ENCODE data around the gene CNKSR1. TPM values are rescaled to one million over a fixed set of nuclear protein-coding genes. Genes with fewer than 3 reads are reported as not detected.

Gene CNKSR1
- total and polyA plus RNA-seq, 2 of the 13 experiments (the other 11 are each of a cell fraction or from before 2014, with no cell fraction given): 3.4 to 8.9 TPM

- H3K36me3 ChIP-seq (replicated peaks in 1 of 2; ENCODE audit: control insufficient read depth in 1 of 2, insufficient read depth in 2 of 2, low read length in 2 of 2): no peaks in the 10 kb centered on the region
- no TSS peak for BruUV-seq (replicated peaks)
- in situ Hi-C loops (cut with HindIII; ENCODE audit: extremely low pct_ligation_motif_present, low pct_unique_long_range_greater_than_20kb) (no loop called here), intact Hi-C loops (cut with micrococcal nuclease; ENCODE audit: unreplicated experiment) (no loop called here)
- DNase-seq (ENCODE audit: low spot score) (no peak), ATAC-seq (no peak), FAIRE-seq (no peak)
- no peak overlapping the region for H3K4me2 ChIP-seq (ENCODE audit: low read depth, low read length)
- no peaks in the 10 kb centered on the region for H3K9me3 ChIP-seq (ENCODE audit: low read length)
- ChIA-PET CTCF (ENCODE audit: low intra/inter-chr PET ratio, low total read pairs) (no interaction called here), POLR2A (no interaction called here)
- H3K79me2 ChIP-seq (ENCODE audit: insufficient read depth, low read length): no peaks in the 10 kb centered on the region
- no peak overlapping the region for H3K4me3 ChIP-seq (replicated peaks in 1 of 3; ENCODE audit: insufficient read depth in 1 of 3, low read depth in 2 of 3, low read length in 3 of 3)
- peaks cover 25% of the 10 kb centered on the region for H3K4me1 ChIP-seq (ENCODE audit: insufficient read depth, low read length)
- H3K9ac ChIP-seq (ENCODE audit: insufficient read depth, low read depth, low read length): no peak overlapping the region
- WGBS (ENCODE audit: low lambda C conversion rate): 36% methylated on average over 1 of the region's 2 CpGs
- no peak overlapping the region for H2AFZ ChIP-seq (ENCODE audit: low read length)
- no peak overlapping the region for H3K27ac ChIP-seq (ENCODE audit: extremely low read length, insufficient read depth, low read length)
- TF ChIP-seq HNF4A (CRISPR knock-in tag; IDR thresholded peaks at IDR 0.05) (0 out of 2 replicates have a peak, but pooled peaks have one; percentile 12), ZNF460 (CRISPR knock-in tag; IDR thresholded peaks at IDR 0.05; ENCODE audit: borderline replicate concordance) (peak; percentile 40), ETV6 (CRISPR knock-in tag; conservative IDR thresholded peaks at IDR 0.05) (no peak)
- peaks cover 0 to 1% of the 10 kb centered on the region in 2 experiments; a peak in 3 of 5 replicates for H3K27me3 ChIP-seq (ENCODE audit: control insufficient read depth in 1 of 2, insufficient read depth in 2 of 2, low read length in 2 of 2)
- H4K20me1 ChIP-seq (ENCODE audit: insufficient read depth, low read length): no peaks in the 10 kb centered on the region
Observed at GRCh38 chr1:26221094-26221493, 43.8 kb downstream of the CNKSR1 start.

DNA sequence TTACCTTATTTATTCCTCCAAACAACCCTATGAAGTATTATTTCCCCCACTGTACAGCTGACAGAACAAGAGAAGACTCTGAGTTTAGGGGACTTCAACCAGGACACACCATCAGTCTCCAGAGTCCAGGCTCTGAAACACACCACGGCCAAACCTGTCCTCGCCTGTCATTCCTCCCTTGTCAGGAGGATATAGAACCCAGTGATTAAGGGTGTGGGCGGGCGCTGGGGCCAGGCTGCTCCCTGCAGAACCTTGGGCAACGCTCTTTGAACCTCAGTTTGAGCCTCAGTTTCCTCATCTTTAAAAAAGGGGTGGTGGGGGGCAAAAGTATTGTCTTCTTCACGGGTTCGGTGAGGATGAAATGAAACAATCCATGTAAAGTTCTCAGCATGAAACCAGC, 47.3 kb downstream of the CNKSR1 start:
- DNase-seq (ENCODE audit: low spot score) (no peak), ATAC-seq (peak; percentile 40; the same call in 2 of the 3 replicates), FAIRE-seq (no peak)
- Histone ChIP-seq H3K27ac (ENCODE audit: extremely low read length, insufficient read depth, low read length) (no peak overlapping the region), H3K4me2 (ENCODE audit: low read depth, low read length) (peak overlapping the region; percentile 100), H3K9me3 (ENCODE audit: low read length) (no peaks in the 10 kb centered on the region), H4K20me1 (ENCODE audit: insufficient read depth, low read length) (no peaks in the 10 kb centered on the region), H3K79me2 (ENCODE audit: insufficient read depth, low read length) (no peaks in the 10 kb centered on the region), H3K4me1 (ENCODE audit: insufficient read depth, low read length) (peaks cover 36% of the 10 kb centered on the region), H3K27me3 (ENCODE audit: control insufficient read depth in 1 of 2, insufficient read depth in 2 of 2, low read length in 2 of 2) (no peaks in the 10 kb centered on the region; a peak in 2 of 5 replicates), H2AFZ (ENCODE audit: low read length) (no peak overlapping the region), H3K4me3 (replicated peaks in 1 of 3; ENCODE audit: insufficient read depth in 1 of 3, low read depth in 2 of 3, low read length in 3 of 3) (peak overlapping the region; percentile 72 to 81 (median 74); a peak in 5 of 6 replicates), H3K9ac (ENCODE audit: insufficient read depth, low read depth, low read length) (no peak overlapping the region), H3K36me3 (replicated peaks in 1 of 2; ENCODE audit: control insufficient read depth in 1 of 2, insufficient read depth in 2 of 2, low read length in 2 of 2) (no peaks in the 10 kb centered on the region)
- 0 out of 2 replicates have a peak, but pooled peaks have one; percentile 12 for TF ChIP-seq MED13 (CRISPR knock-in tag; IDR thresholded peaks at IDR 0.05)
- TF ChIP-seq ZNF207 (IDR thresholded peaks at IDR 0.05; ENCODE audit: borderline replicate concordance): no peak
- ChIA-PET CTCF (ENCODE audit: low intra/inter-chr PET ratio, low total read pairs) (no interaction called here), POLR2A (interaction anchor here (1.2 to 3.5 kb wide), 6 partner anchors 10 to 201 kb away, joined by 3 to 50 read pairs (median 5); partner anchors contain the start of genes CATSPER4, CEP85, CNKSR1 and ZNF593)
- intact Hi-C loops (cut with micrococcal nuclease; ENCODE audit: unreplicated experiment) (loop anchor here (1.0 kb wide), 1 partner anchor 9 kb away; no protein-coding TSS in a partner anchor), in situ Hi-C loops (cut with HindIII; ENCODE audit: extremely low pct_ligation_motif_present, low pct_unique_long_range_greater_than_20kb) (no loop called here)
- BruUV-seq (replicated peaks): TSS peak; percentile 84
- 22% methylated on average over 7 of the region's 7 CpGs for WGBS (ENCODE audit: low lambda C conversion rate)

Data from HepG2 (cell line).